Osteocyte (in vitro differentiated cells): ENCODE measurements around the gene CLEC3B. TPM values are rescaled to one million over a fixed set of nuclear protein-coding genes. Genes with fewer than 3 reads are reported as not detected.
"Not testable (repeated sequence)": the region's sequence is repeated elsewhere in the genome, so short reads cannot be mapped to it uniquely, and the experiment has no call there.

ENCODE experiments used
- DNase-seq: peaks from one replicate; pipeline ENCODE4 v3.0.0; 2021; ENCODE audit warnings: mixed read lengths; ENCODE audit not compliant: unreplicated experiment; ENCODE audit errors: extremely low spot score
- H3K27ac Mint-ChIP-seq: one replicate; pipeline ENCODE4 v1.8.0; 2021; ENCODE audit warnings: mild to moderate bottlenecking, mixed read lengths; ENCODE audit not compliant: unreplicated experiment
- H3K27me3 Mint-ChIP-seq: one replicate; pipeline ENCODE4 v1.8.0; 2021; ENCODE audit warnings: mixed read lengths; ENCODE audit not compliant: unreplicated experiment
- H3K36me3 Mint-ChIP-seq: one replicate; pipeline ENCODE4 v1.8.0; 2021; ENCODE audit warnings: mixed read lengths; ENCODE audit not compliant: unreplicated experiment
- H3K4me1 Mint-ChIP-seq: one replicate; pipeline ENCODE4 v1.8.0; 2021; ENCODE audit warnings: mixed read lengths; ENCODE audit not compliant: unreplicated experiment
- H3K4me3 Mint-ChIP-seq: one replicate; pipeline ENCODE4 v1.8.0; 2021; ENCODE audit warnings: mild to moderate bottlenecking, moderate library complexity, mixed read lengths; ENCODE audit not compliant: unreplicated experiment
- H3K9me3 Mint-ChIP-seq: one replicate; pipeline ENCODE4 v1.8.0; 2021; ENCODE audit warnings: mixed read lengths; ENCODE audit not compliant: unreplicated experiment
- CTCF ChIP-seq: fragments of 200-600 bp; sonication (generic); IDR thresholded peaks from 2 replicates; pipeline ENCODE4 v1.5.0; 2021; ENCODE audit warnings: antibody characterized with exemption, mild to moderate bottlenecking, moderate library complexity
- total RNA-seq: library from RNA; stranded (reverse); gene quantifications from 2 replicates; pipeline ENCODE4 v1.2.1, GENCODE V29; 2021

The CLEC3B gene
- total RNA-seq, 1 donor from 2014 or later, result 181 TPM

GRCh38 chr3:44984335-44984734 lies 41.8 kb upstream of the CLEC3B start:
- peaks cover 17% of the 10 kb centered on the region for H3K36me3 Mint-ChIP-seq
- no peaks in the 10 kb centered on the region for H3K9me3 Mint-ChIP-seq
- no peak overlapping the region for H3K27ac Mint-ChIP-seq
- H3K27me3 Mint-ChIP-seq, result no peaks in the 10 kb centered on the region
- no peak for DNase-seq
- H3K4me1 Mint-ChIP-seq, result peaks cover 25% of the 10 kb centered on the region
- H3K4me3 Mint-ChIP-seq, result no peak overlapping the region
- no peak for TF ChIP-seq CTCF

GRCh38 chr3:44986330-44986729 lies 39.8 kb upstream of the CLEC3B start:
- not testable (repeated sequence) for H3K27ac Mint-ChIP-seq, H3K9me3 Mint-ChIP-seq, DNase-seq, H3K4me3 Mint-ChIP-seq, H3K27me3 Mint-ChIP-seq
- Mint-ChIP-seq H3K36me3 (peaks cover 26% of the 10 kb centered on the region), H3K4me1 (peaks cover 22% of the 10 kb centered on the region)

GRCh38 chr3:44987332-44987731 lies 38.8 kb upstream of the CLEC3B start:
- no peak overlapping the region for H3K4me3 Mint-ChIP-seq
- no peak for TF ChIP-seq CTCF
- peaks cover 30% of the 10 kb centered on the region for H3K36me3 Mint-ChIP-seq
- no peaks in the 10 kb centered on the region for H3K9me3 Mint-ChIP-seq
- H3K4me1 Mint-ChIP-seq, result peaks cover 19% of the 10 kb centered on the region
- H3K27ac Mint-ChIP-seq, result no peak overlapping the region
- H3K27me3 Mint-ChIP-seq, result no peaks in the 10 kb centered on the region
- no peak for DNase-seq

- H3K27me3 Mint-ChIP-seq, result no peaks in the 10 kb centered on the region
- peaks cover 33% of the 10 kb centered on the region for H3K36me3 Mint-ChIP-seq
- H3K27ac Mint-ChIP-seq, result no peak overlapping the region
- TF ChIP-seq CTCF, result peak; percentile 52
- no peaks in the 10 kb centered on the region for H3K9me3 Mint-ChIP-seq
- peaks cover 20% of the 10 kb centered on the region for H3K4me1 Mint-ChIP-seq
- no peak overlapping the region for H3K4me3 Mint-ChIP-seq
- no peak for DNase-seq
Measured at GRCh38 chr3:44988073-44988472, 38.0 kb upstream of the CLEC3B start.

- H3K4me3 Mint-ChIP-seq, result no peak overlapping the region
- no peak for DNase-seq
- peaks cover 33% of the 10 kb centered on the region for H3K36me3 Mint-ChIP-seq
- H3K4me1 Mint-ChIP-seq, result peaks cover 21% of the 10 kb centered on the region
- TF ChIP-seq CTCF, result no peak
- H3K9me3 Mint-ChIP-seq, result no peaks in the 10 kb centered on the region
- H3K27me3 Mint-ChIP-seq, result no peaks in the 10 kb centered on the region
- H3K27ac Mint-ChIP-seq, result no peak overlapping the region
Measured at GRCh38 chr3:44989141-44989540, 37.0 kb upstream of the CLEC3B start.
